Lower leg skin (tissue), 3 donors: ENCODE measurements around the gene ZFHX3.

Source experiments
- POLR2A ChIP-seq, 2 donors: fragments of 450-650 bp; IDR thresholded peaks; one replicate each; pipeline ENCODE4 v1.6.1; 2016 to 2017; ENCODE audit warnings: antibody characterized with exemption in 2 of 2, mild to moderate bottlenecking in 1 of 2, moderate library complexity in 1 of 2
- TF ChIP-seq, protein P1 (sequence below), 3 donors: fragments of 450-650 bp; IDR thresholded peaks; one replicate each; pipeline ENCODE4 v1.5.1; 2016; ENCODE audit warnings: antibody characterized with exemption in 3 of 3, mild to moderate bottlenecking in 3 of 3, moderate library complexity in 2 of 3

DNA sequence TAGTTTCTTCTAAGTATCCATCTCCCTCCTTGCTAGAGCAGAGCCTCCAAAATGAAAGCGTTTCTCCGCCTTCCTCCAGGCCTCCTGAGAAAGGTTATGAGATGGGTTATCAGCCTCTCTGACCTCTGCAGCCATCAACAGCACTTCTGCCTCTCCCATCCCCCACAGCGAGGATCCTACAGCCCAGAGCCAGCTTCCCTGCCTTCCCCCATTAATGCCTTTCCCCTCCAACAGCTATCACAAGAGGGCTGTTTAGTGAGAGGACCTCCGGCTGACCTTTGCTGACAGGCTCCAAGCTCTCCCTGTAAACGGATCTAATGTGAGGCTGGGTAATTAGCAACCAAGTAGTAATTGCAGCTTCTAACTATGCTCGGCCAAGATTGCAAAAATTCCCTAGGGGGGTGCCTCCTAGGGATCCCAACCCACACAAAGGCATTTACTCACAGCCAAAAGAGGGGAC lies 55.8 kb downstream of the ZFHX3 start:
- TF ChIP-seq, protein P1, sequence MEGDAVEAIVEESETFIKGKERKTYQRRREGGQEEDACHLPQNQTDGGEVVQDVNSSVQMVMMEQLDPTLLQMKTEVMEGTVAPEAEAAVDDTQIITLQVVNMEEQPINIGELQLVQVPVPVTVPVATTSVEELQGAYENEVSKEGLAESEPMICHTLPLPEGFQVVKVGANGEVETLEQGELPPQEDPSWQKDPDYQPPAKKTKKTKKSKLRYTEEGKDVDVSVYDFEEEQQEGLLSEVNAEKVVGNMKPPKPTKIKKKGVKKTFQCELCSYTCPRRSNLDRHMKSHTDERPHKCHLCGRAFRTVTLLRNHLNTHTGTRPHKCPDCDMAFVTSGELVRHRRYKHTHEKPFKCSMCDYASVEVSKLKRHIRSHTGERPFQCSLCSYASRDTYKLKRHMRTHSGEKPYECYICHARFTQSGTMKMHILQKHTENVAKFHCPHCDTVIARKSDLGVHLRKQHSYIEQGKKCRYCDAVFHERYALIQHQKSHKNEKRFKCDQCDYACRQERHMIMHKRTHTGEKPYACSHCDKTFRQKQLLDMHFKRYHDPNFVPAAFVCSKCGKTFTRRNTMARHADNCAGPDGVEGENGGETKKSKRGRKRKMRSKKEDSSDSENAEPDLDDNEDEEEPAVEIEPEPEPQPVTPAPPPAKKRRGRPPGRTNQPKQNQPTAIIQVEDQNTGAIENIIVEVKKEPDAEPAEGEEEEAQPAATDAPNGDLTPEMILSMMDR (IDR thresholded peaks at IDR 0.05) = no peak
- TF ChIP-seq POLR2A (IDR thresholded peaks at IDR 0.05) = no peak
